HEK293T (cell line): ENCODE results near the gene CHTOP.

ENCODE experiments used
- CTCF ChIA-PET: fragments of 350-600 bp; formaldehyde crosslinking; extraction: SDS; loops from one replicate; lab custom pipeline; 2021; ENCODE audit warnings: antibody characterized with exemption, inconsistent platforms; lab: Yijun Ruan, JAX
- POLR2A ChIA-PET: fragments of 350-600 bp; formaldehyde crosslinking; extraction: SDS; loops from one replicate; lab custom pipeline; 2020; ENCODE audit warnings: antibody characterized with exemption, inconsistent platforms; lab: Yijun Ruan, JAX
- DNase-seq: peaks from one replicate; pipeline ENCODE4 v3.0.0; 2012; ENCODE audit warnings: mixed read lengths; ENCODE audit errors: extremely low spot score
- ARNT ChIP-seq: fragments of 450-650 bp; IDR thresholded peaks from 2 replicates; pipeline ENCODE4 v1.6.1; 2017; ENCODE audit warnings: mild to moderate bottlenecking
- BHLHE40 ChIP-seq: fragments of 450-650 bp; IDR thresholded peaks from 2 replicates; pipeline ENCODE4 v1.6.1; 2016; ENCODE audit warnings: mild to moderate bottlenecking, moderate library complexity, borderline replicate concordance
- CTBP1 ChIP-seq: fragments of 450-650 bp; IDR thresholded peaks from 2 replicates; pipeline ENCODE4 v1.6.1; 2016; ENCODE audit warnings: borderline replicate concordance
- ELF4 ChIP-seq: fragments of 450-650 bp; IDR thresholded peaks from 2 replicates; pipeline ENCODE4 v1.6.1; 2017; ENCODE audit warnings: antibody characterized with exemption
- FOXA1 ChIP-seq: fragments of 450-650 bp; IDR thresholded peaks from 2 replicates; pipeline ENCODE4 v1.6.1; 2016; ENCODE audit warnings: mild to moderate bottlenecking
- FOXK2 ChIP-seq: fragments of 450-650 bp; IDR thresholded peaks from 2 replicates; pipeline ENCODE4 v1.6.1; 2016; ENCODE audit warnings: mild to moderate bottlenecking
- FOXM1 ChIP-seq: fragments of 450-650 bp; IDR thresholded peaks from 2 replicates; pipeline ENCODE4 v1.6.1; 2017; ENCODE audit warnings: mild to moderate bottlenecking, borderline replicate concordance
- HDGF ChIP-seq: fragments of 450-650 bp; IDR thresholded peaks from 2 replicates; pipeline ENCODE4 v1.6.1; 2017; ENCODE audit warnings: antibody characterized with exemption, borderline replicate concordance
- L3MBTL2 ChIP-seq: fragments of 450-650 bp; conservative IDR thresholded peaks from 2 replicates; pipeline ENCODE4 v1.6.1; 2016; ENCODE audit warnings: mild to moderate bottlenecking
- LEF1 ChIP-seq: fragments of 450-650 bp; IDR thresholded peaks from 2 replicates; pipeline ENCODE4 v1.6.1; 2017; ENCODE audit warnings: mild to moderate bottlenecking, borderline replicate concordance
- NFRKB ChIP-seq: fragments of 450-650 bp; IDR thresholded peaks from 2 replicates; pipeline ENCODE4 v1.6.1; 2016; ENCODE audit warnings: mild to moderate bottlenecking, moderate library complexity
- SP1 ChIP-seq: fragments of 450-650 bp; IDR thresholded peaks from 2 replicates; pipeline ENCODE4 v1.6.1; 2017
- SUZ12 ChIP-seq: fragments of 450-650 bp; IDR thresholded peaks from 2 replicates; pipeline ENCODE4 v1.6.1; 2016; ENCODE audit warnings: mild to moderate bottlenecking
- TARDBP ChIP-seq: fragments of 450-650 bp; IDR thresholded peaks from 2 replicates; pipeline ENCODE4 v1.6.1; 2016
- ZNF384 ChIP-seq: fragments of 450-650 bp; IDR thresholded peaks from 2 replicates; pipeline ENCODE4 v1.6.1; 2016
- TF ChIP-seq, protein P1 (sequence below): fragments of 450-650 bp; IDR thresholded peaks from 2 replicates; pipeline ENCODE4 v1.6.1; 2016

CHTOP gene

GRCh38 chr1:153588482-153588881, 45.4 kb upstream of the CHTOP start:
- TF ChIP-seq, protein P1, sequence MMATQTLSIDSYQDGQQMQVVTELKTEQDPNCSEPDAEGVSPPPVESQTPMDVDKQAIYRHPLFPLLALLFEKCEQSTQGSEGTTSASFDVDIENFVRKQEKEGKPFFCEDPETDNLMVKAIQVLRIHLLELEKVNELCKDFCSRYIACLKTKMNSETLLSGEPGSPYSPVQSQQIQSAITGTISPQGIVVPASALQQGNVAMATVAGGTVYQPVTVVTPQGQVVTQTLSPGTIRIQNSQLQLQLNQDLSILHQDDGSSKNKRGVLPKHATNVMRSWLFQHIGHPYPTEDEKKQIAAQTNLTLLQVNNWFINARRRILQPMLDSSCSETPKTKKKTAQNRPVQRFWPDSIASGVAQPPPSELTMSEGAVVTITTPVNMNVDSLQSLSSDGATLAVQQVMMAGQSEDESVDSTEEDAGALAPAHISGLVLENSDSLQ = no peak
- no peak for TF ChIP-seq FOXK2
- TF ChIP-seq BHLHE40 = no peak
- no peak for TF ChIP-seq HDGF
- no peak for TF ChIP-seq NFRKB
- no peak for TF ChIP-seq TARDBP
- no peak for TF ChIP-seq LEF1
- no peak for TF ChIP-seq FOXM1
- TF ChIP-seq FOXA1 = no peak
- no peak for TF ChIP-seq ELF4
- no peak for TF ChIP-seq SP1
- TF ChIP-seq SUZ12 = no peak
- TF ChIP-seq ZNF384 = no peak
- no peak for TF ChIP-seq CTBP1
- TF ChIP-seq L3MBTL2 = no peak
- TF ChIP-seq ARNT = no peak
- ChIA-PET CTCF (interaction anchor here (0.7 kb wide), 1 partner anchor 28 kb away, joined by 3 read pairs; the partner anchor contains the start of gene S100A14), POLR2A (interaction anchor here (0.7 kb wide), 1 partner anchor 46 kb away, joined by 3 read pairs; the partner anchor contains the start of gene CHTOP)
- DNase-seq = peak; percentile 3

DNA sequence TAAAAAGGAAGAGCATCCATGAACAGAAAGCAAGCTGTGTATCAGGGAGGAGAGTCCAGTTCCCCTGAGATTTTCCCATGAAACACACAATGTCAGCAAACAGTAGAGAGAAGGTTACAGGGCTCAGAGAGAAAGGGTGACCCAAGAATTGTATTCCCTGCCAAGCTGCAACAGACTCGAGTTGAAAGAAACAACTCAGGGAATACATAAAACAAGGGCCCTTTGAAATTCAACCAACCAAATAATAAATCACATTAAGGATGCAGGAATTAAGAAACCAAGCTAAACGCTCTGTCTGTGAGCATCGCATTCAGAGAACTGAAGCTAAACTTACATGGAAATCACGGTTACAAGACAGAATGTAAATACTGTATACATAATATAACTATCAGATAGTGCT, 41.1 kb upstream of the CHTOP start:
- POLR2A ChIA-PET = interaction anchor here (1.3 kb wide), 1 partner anchor 35 kb away, joined by 5 read pairs; the partner anchor contains the start of gene S100A13
- CTCF ChIA-PET = interaction anchor here (0.6 to 1.4 kb wide), 3 partner anchors 20 to 98 kb away, joined by 4 to 5 read pairs (median 5); partner anchors contain the start of gene S100A13
- TF ChIP-seq FOXM1 (no peak), HDGF (no peak), BHLHE40 (no peak), FOXK2 (no peak), ELF4 (no peak), SUZ12 (no peak), ZNF384 (no peak), LEF1 (no peak), ARNT (no peak), SP1 (no peak), FOXA1 (no peak)
- TF ChIP-seq, protein P1 = no peak
- peak; percentile 3 for DNase-seq

DNA sequence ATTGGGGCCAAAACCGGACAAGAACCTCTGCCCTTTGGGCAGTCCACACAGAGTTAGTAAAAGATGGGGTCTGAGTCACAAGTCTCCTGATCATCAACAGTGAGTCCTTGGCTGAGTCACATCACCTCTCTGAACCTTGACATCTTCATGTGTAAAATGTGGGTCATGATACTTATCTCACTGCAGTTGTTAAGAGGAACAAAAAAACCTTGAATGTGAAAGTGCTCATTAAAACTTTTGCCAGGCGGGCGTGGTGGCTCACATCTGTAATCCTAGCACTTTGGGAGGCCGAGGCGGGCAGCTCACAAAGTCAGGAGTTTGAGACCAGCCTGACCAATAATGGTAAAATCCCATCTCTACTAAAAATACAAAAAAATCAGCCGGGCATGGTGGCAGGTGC, 36.7 kb upstream of the CHTOP start:
- ChIA-PET CTCF (no interaction called here), POLR2A (no interaction called here)
- DNase-seq = no peak
- TF ChIP-seq HDGF (no peak), ZNF384 (no peak), SP1 (no peak), SUZ12 (no peak), FOXM1 (no peak), NFRKB (no peak)

DNA sequence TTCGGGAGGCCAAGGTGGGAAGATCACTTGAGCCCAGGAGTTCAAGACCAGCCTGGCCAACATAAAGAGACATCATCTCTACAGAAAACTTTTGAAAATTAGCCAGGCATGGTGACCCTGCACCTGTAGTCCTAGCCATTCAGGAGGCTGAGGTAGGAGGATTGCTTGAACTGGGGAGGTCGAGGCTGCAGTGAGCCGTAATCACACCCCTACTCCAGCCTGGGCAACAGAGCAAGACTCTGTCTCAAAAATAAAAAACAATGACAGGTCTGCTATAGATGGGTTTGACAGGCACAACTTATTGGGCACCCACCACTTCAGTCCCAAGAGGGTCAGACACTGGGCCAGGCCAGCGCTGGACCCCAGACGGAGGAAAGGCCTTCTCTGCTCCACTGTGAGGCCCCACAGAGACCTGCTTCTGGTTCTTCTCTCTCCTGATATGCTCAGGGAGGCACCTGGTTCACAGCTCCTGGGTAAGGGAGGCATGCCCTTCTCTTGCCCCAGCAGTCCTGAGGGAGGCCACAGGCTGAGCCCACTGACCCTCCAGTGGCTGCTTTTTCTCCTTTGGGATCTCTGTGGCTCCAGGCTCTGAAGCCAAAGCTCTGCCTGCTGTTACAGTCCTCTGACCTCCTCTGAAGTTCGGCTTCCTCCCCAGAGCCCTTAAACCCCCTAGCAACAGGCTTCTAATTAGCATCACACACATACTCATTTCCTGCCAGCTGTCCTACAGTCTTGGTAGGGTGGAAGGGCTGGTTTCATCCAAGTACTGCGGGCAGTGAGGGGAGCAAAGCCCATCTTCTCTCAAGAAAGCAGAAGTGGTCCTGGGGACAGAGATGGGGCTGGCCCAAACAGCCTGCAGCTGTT, 35.3 kb upstream of the CHTOP start:
- DNase-seq = peak; percentile 6
- CTCF ChIA-PET = interaction anchor here (1.3 kb wide), 1 partner anchor 29 kb away, joined by 3 read pairs; the partner anchor contains the start of gene S100A13
- TF ChIP-seq ZNF384 (no peak), SP1 (no peak), CTBP1 (no peak), L3MBTL2 (no peak), ARNT (no peak), SUZ12 (no peak), HDGF (no peak), FOXM1 (no peak), BHLHE40 (no peak), ELF4 (no peak), FOXA1 (no peak), TARDBP (no peak), FOXK2 (no peak), LEF1 (no peak), NFRKB (no peak)
- TF ChIP-seq, protein P1 = no peak
- POLR2A ChIA-PET = interaction anchor here (2.0 kb wide), 1 partner anchor 35 kb away, joined by 11 read pairs; the partner anchor contains the start of gene CHTOP

GRCh38 chr1:153599847-153600246, 34.0 kb upstream of the CHTOP start:
- DNase-seq = no peak
- POLR2A ChIA-PET = interaction anchor here (2.0 kb wide), 1 partner anchor 34 kb away, joined by 11 read pairs; the partner anchor contains the start of gene CHTOP
- CTCF ChIA-PET = interaction anchor here (0.6 to 1.3 kb wide), 2 partner anchors 15 to 28 kb away, joined by 5 to 7 read pairs; partner anchors contain the start of gene S100A13
- TF ChIP-seq NFRKB = no peak

- no peak for DNase-seq
- TF ChIP-seq ARNT (no peak), SUZ12 (no peak), FOXA1 (no peak), FOXK2 (no peak), FOXM1 (no peak), TARDBP (no peak), CTBP1 (no peak), HDGF (no peak), SP1 (no peak), BHLHE40 (no peak), L3MBTL2 (no peak)
- POLR2A ChIA-PET = interaction anchor here (0.9 kb wide), 1 partner anchor 25 kb away, joined by 4 read pairs; the partner anchor contains the start of gene S100A13
- CTCF ChIA-PET = no interaction called here
Measured at GRCh38 chr1:153602749-153603148, 31.1 kb upstream of the CHTOP start.
